Skin of body (tissue), 2 donors: Measurements from ENCODE around the gene NOS3. TPM values are rescaled to one million over a fixed set of nuclear protein-coding genes. Genes with fewer than 3 reads are reported as not detected.

Source experiments
- DNase-seq: peaks from one replicate; lab custom pipeline; 2025; lab: John Stamatoyannopoulos, UW
- total RNA-seq: library from RNA; depleted of rRNA; stranded (reverse); fragments of >200 nt; gene quantifications from one replicate; pipeline ENCODE4 v1.2.3, GENCODE V29; 2014

The NOS3 gene
- total RNA-seq, 1 donor from 2014 or later = 3.5 TPM

DNA sequence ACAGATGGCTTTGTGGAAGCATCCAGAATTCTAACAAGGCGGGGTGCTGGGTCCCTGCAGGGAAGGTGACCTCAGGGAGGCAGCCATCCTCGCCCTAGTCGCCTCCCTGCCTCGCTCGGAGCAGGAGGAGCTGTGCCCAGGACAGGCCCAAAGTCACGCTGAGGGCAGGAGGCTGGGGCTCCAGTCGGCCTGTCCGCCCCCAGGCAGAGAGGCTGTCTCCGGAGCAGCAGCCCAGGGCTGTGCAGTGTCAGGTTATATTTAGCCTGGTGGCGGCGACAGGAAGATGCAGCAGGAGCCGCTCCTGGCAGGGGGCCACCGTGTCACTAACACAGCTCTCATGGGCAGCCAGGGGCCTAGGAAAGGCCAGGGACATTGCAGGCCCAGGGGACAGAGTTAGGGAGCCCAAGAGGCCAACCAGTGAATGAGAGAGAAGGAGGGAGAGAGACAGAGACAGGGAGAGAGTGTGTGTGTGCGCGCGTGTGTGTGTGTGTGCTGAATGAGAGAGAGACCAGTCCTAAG is 26.2 kb upstream of the NOS3 start:
- DNase-seq = no peak

DNA sequence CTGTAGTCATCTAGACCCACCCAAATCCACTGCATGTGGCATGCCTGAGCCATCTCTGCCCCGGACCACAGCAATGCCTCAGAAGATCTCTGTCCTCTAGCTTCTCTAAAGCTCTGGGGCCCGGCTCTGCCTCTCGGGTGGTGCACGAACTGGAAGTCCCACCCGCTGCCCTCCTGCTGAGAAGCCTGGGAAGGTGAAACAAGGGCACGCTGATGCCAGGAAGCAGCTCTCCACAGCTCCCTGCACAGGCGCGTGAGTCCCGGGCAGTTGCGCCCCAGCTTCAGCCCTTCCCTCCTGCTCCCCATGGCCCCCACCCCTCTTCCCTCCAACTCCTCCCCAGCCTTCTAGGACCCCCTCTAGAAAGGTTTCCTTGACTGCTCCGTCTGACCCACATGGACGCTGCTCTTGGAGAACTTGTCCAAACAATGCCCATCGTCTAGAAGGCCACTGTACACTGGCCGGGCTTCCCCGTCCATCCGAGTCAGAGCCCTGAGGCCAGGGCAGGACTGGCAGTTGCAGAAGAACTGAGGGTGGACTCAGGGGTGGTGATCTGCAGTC is 25.5 kb upstream of the NOS3 start:
- no peak for DNase-seq

DNA sequence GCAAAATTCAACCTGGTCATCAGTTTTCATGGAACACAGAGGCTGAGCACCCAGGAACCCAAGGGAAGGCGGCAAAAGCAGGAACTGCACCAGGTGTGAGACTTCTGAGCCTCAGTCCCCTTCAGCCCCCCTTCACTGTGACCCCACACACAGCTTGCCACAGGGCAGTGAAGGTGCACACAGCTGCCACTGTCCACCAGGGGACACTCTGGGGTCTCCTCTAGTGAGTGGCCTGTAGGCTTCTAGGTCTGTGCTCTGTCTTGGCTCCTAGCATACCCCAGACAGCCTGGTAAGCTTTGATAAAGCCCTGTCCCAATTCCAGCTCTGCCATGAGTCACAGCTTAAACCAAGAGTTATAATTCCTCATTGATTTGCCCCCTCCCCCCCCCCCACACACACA is 24.8 kb upstream of the NOS3 start:
- DNase-seq = no peak

DNA sequence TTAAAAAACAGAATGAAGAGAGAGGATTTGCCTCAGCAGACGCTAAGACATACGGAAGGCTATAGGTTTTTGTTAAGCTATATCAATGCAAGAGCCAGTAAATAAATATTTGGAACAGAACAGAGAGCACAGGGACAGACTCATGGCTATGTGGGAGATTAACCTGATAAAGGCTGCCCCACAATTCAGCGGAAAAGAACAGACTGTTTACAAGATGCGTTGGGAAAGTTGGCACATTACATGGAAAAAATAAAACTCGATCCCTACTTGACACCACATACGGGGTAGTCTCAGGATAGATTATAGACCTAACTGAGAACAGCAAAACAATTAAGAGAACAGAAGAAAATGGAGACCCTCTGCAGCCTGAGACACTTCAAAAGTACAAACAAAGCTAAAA is 23.5 kb upstream of the NOS3 start:
- no peak for DNase-seq

DNA sequence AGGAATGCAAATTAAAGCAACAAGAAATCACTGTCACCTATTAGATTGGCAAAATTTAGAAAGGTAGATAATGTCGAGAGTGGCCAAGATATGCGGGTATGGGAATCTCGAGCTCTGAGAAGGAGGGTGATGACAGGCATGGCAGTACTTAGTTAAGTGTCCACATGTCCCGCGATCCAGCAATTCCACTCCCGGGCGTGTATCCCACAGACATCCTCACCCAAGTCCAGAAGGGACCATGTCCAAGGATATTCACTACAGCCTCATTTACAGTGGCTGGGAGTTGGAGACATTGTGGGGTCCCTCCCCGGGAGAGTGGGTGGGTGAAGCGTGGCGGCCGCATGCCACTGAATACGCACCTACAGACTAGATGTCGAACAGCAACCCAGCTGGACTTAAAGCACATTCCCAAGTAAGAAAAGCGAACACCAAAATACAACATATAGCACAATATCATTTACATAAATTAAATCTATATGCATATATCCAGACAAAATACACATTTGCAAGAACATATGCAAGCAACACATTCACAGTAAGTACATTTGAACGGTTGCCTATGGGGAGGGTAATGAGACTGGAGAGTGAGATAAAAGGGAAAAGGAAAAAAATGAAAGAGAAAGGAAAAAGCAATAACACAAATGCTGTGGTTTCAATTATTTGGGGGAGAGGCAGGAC is 22.6 kb upstream of the NOS3 start:
- no peak for DNase-seq

DNA sequence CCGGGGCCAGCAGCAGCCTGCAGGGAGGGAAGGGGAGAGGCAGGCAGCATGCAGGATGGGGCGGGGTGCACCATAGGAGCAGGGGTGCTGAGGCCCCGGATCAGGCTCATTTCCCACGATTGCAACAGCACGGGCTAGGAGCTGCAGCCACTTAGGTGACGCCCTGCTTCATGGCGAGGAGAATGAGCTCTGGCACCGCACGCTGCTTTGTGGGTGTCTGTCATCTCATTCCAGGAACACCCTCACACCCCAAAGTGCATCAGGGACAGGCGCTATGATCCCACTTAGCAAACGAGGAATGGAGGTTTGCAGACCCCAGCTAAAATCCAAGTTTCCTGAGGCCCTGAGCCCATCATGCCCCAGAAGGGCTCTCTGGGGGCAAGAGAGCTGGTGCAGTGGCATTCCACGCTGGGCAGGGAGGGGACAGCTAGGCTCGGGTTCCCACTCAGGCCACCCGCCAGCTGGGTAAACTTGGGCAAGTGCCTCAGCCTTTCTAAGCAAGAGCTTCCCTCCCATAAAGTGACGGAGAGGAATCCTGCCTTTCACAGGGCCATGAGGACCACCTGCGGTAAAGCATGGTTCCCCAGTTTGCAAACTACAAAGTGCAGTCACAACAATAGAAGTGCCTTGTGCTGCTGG is 22.0 kb upstream of the NOS3 start:
- DNase-seq = no peak

DNA sequence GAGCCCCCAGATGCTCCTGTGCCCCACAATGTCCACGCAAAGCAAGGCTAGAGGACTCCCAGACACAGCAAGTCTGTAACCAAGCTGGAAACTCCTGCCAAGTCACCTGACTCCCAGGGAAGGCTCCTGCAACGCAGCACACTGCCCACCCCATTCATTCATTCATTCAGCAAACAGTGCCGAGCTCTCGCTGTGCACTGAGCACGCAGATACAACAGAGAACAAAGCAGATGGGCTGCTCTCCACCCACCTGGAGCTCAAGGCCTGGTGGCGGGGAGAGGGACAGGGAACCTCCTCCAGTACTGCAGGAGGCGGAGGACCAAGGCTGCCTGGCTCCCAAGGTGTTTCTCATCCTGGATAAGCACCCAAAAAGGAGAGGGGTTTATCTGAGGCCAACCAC is 21.3 kb upstream of the NOS3 start:
- no peak for DNase-seq

DNA sequence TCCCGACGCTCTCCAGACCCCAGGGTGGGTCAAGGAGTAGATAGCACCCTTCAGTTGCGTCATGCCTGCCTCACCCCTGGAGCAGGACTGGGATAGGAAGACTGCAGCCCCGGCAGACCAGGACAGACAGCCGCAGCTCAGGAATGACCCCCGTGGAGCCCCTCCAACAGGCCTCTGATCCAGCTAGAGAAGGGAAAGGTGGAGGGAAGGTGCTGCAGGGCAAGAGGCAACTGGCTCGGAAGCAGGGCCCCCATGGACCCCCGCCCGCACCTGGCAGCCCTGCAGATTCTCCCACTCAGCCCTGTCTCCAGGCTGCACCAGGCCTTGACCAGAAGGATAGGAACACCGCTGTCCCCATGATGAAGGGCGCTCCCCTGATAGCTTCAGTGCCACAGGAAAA is 20.4 kb upstream of the NOS3 start:
- no peak for DNase-seq

DNA sequence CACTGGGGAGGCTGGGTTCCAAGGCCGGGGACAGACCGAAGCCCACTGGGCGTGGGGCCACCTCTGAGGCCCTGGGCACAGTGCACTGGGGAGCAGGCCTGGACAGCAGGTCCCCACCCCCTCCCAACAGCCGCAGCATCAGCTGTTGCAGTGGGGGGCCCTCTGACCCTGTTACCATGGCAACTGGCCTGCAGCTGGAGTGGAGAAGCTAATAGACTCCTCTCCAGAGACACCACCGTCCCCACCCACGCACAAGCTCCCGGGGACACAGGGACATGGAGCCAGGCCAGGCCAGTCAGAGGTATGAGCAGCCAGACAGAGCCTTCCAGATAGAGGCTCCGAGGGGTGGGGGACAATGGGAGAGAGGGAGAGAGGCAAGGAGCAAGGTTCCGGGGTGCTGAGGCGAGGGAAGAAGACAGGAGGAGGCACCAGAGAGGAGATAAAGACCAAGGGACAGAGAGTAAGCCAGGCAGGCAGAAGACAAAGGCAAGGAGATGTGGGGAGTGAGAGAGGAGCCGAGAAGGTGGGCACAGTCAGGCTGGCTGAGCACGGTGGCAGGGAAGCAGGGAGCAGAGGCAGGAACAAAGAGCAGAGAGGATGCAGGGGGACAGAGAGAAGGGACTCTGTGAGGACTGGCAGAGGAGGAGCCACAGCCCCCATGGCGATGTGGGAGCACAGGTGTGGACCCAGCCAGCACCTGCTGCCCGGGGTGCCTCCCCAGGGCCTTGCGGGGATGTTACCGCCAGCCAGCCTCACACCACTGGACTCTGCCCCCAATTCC is 19.4 kb upstream of the NOS3 start:
- DNase-seq = no peak

DNA sequence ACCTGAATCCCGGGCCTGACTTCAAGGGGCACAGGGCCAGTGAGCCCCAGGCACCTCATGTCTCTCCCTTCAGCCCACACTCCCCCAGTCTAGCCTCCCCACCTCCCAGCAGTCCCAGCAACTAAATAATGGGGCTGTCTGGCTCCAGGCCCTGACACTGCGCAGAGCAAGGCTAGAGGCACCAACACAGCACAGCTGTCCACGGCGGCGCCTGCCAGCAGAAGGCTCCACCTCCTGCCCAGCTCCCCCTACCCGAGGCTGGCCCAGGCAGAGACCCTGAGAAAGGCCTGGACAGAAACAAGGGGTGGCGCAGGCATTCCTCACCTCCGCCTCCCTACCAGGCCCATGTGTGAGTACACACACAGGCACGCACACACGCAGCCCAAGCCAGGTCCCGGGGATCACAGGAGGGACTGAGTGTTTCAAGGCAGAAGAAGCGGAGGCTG is 18.8 kb upstream of the NOS3 start:
- no peak for DNase-seq

DNA sequence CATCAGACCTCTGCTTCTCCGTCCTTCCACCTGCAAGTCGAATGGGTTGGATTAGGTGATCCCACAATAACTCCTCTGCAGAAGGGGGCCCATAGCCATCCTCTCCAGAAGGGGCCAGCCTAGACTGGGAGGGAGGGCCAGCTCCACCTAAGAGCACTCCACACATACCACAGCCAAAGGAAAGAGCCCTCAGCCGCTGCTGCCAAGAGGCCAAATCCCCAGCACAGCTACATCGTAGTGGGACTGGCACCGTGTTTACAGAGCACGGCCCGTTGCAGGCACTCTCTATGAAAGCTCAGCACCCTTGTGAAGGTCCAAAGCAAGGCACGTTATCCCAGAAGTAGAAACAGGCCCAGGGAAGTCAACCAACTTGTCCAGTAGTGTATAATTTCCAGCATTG is 18.1 kb upstream of the NOS3 start:
- no peak for DNase-seq

DNA sequence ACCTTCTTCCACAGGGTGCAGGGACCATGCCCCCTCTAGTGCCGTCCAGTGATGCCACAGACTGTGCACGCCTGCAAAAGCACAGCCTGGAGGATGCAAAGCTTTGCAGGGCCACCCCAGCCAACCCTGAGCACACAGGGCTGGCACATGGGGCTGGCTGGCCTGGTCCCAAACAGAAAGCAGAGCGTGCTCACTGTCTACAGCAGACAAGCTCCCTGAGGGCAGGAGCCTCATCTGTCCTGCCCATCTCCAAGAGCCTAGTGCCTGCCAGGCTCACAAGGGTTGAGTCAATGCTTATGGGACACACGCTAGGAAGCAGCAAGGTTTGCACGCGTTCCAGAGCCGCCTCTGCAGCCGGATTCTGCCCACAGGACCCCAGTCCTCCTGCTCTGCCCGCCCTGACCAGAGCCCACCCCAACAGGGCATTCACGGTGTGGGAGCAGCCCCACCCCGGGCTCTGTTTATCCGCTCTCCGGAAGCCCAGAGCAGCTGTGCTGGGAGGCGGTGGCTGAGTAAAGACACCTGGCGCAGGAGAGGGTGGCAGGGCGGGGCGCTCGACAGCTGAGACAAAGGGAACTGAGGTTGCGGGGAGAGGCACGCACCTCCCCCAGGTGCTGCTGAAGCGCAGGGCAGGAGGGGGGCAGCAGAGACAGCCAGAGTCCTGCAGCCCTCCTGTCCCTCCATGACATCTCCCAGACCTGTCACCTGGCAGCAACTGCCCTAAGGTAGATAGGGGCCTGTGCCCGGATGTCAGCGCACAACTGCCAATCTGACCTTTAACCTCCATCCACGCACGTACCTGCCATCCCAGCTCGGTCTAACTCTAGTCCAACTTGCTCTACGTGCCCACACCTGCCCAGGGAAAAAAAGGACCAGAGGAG is 17.0 kb upstream of the NOS3 start:
- DNase-seq = no peak

DNA sequence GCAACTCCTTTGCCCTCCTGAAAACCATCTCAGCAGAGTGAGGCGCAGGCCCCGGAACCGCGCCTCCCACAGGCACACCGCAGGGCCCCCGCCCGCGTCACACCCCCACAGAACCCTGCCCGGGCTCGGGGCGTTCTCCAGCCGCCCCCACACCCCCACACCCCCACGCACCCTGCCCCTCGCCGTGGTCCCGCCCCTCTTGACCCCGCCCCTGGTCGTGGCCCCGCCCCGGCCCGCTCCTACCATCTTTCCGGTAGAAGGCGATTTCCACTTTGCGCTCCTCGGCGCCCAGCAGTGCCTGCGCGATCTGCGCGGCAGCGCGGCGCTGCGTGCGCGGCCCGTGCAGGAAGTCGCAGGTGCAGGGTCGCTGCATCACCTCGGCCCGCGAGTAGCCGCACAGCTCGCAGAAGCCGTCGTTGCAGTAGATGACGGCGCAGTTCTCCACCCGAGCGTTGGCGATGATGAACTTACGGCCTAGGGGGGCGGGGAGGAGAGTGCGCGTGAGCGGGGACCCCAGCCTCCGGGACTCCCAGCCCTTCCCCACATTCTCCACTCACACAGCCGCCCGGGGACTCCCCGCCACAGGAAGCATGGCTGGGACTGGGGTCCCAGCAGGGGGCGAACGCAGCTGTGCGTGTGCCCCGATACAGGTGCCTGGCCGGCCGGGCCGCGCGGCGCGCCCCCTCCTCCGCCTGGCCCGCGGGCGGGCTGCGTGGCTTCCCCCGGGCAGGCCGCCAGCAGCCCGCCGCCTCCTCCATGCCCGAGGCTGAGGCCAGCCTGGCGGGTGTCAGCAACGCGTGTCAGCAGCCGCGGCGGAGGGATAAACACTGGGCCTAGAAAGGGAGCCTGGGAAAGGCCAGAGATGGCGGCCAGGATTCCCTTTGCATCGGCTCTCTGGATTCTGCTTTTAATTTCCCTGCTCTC is 16.1 kb upstream of the NOS3 start:
- no peak for DNase-seq

DNA sequence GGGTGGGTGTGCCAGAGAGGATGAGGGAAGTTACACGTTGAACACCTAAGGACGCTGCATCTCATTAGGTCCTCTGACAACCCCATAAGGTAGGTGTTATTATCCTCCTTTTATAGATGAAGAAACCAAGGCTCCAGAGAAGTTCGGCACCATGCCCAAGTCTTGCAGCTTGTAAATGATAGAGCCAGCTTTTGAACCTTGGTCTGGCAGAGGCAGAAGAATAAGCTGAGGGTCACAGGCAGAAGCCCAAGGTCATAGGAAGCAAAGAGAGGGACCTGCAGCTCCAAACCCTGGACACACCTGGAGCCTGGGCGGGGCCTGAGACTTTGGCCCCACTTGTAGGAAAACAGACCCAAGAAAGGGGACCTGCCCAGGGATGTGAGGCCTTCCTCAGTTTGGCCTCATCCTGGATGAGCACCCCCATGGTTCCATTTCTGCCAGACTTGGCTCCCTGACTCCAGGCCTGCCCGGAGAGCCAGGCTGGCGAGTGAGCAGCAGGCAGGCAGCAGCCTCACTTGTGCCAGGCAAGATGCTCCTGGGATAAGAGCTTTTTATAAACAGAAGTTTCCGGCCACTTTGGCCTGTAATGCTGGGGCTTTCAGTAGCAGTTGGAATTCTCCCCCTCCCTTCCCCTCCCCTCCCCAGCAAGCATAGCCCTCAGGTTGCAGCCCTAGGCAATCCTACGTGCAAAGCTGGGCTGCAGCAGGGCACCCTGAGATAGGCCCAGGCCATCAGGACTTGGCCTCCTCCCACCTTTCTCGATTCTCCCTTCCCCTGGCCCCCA is 15.1 kb upstream of the NOS3 start:
- DNase-seq = no peak

DNA sequence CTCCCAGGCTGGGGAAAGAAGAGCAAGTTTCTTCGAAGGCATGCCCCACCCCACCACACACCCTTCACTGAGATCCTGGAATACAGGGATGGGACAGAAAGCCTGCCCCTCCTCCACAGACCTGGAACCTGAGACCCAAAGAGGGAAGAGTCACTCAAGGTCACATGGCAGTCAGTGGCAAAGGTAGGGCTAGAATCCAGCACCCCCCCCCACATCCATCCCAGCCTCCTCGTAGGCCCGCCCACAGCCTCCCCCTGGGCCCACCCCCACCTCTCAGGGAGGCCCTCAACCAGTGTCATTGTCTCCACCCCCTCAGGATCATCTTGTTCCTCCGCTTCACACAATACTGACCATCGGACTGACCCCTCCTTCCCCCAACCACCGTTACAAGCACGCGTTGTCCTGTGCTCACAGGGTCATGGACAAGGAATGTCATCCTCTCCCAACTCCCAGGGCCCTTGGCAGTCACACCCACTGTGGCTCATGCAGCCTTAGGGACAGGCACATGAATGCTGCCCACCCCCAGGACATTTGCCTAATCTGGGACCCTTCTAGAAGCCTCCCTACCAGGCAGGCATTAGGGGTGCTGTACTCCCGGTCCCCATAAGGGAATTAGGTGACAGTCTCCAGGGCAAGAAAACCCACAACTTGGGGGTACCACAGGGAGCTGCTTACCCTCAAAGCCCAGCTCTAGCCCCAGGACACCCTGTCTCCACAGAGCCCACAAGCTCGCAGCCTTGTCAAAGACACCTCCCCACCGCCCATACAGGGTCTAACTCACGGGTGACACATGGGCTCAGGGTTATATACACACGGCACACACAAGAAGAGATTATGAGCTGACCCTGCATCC is 14.1 kb upstream of the NOS3 start:
- DNase-seq = no peak

DNA sequence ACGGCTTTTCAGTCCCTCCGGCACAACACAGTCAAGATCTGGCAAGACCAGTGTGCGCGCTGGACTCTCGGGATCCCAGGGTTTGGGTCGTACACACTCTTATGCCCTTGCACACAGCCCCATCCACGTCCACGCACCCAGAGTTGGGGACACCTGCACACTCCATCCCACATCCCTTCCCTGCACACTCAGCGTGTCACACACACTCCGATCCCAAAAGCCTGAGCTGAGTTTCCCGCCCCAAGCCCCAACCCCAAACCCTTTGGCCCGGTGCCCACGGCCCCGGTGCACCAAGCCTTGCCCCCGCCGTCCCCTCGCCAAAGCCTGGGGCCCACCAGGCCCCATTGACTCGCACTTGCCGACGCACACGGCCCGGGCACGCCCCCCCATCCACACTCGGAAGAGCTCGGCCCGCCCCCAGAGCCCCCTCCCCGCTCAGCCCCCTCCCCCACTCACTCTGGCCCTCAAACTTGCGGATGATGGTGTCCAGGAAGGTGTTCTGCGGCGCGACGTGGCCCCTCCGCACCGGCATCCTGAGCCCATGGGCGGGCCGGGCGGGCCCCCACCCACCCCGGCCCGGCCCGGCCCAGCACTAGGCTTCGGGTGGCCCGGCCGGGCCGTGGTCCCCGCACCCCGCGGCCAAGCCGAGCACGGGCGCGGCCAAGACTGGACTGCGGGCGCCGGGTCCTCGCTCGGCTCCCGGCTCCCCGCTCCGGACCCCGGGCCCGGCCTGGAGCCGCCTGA is 13.3 kb upstream of the NOS3 start:
- no peak for DNase-seq

DNA sequence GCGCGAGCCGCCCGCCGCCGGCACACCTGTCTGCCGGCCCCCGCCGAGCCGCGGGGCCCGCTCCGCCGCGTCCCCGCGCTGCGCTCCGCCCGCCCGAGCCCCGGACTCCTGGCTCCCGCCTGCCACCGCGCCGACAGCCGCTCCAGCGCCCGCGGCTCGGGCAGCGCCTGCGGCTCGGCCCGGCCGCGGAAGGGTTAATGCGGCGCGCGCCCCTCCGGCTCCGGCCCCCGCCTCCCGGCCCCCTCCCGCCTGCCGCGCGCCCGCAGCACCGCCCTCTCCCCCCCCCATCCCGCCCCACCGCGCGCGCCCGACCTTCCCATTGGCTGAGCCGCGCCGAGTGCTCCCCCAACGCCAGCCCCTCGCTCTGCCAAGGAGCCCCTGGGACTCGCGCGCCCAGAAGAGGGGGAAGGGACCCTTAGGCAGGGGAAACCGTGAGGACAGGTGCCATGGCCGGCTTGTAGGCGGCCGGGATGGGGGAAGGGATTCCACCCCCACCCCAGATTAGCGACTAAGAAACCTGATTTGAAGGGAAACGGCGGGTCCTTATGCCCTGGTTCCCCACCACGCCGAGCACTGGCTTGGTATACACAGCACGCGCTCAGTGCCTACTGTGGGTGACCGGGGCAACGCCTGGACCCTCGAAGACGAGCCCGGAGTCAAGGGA is 12.6 kb upstream of the NOS3 start, which contains the start of gene KCNH2:
KCNH2 (minus strand) TSS at position 196 of the 664 bp plus-strand sequence. CDS start 408 bp downstream, outside the sequence.
- no peak for DNase-seq
